Caco-2 (cell line): Measurements from ENCODE around the gene LAPTM5. TPM values are rescaled to one million over a fixed set of nuclear protein-coding genes. Genes with fewer than 3 reads are reported as not detected.

ENCODE experiments used
- BruUV-seq: library from RNA; stranded (reverse); fragments of 400-500 nt; replicated peaks from 2 replicates; lab custom pipeline; 2021; lab: Mats Ljungman, UMichigan
- CTCF ChIA-PET: fragments of 300-600 bp; sonication (Branson Sonifier 250); formaldehyde crosslinking; loops from one replicate; lab custom pipeline; 2022; ENCODE audit warnings: antibody characterized with exemption; lab: Charles Lee
- POLR2A ChIA-PET: fragments of 300-600 bp; sonication (Branson Sonifier 250); formaldehyde crosslinking; loops from one replicate; lab custom pipeline; 2022; ENCODE audit warnings: antibody characterized with exemption; lab: Charles Lee
- DNase-seq, 2 experiments: peaks; one replicate each; pipeline versions ENCODE4 v3.0.0 to v3.0.0-alpha.2; 2020 to 2022
- H3K27me3 ChIP-seq: replicated peaks from 2 replicates; pipeline ENCODE4 v1.6.0; 2011; ENCODE audit warnings: low read length; ENCODE audit not compliant: control insufficient read depth, insufficient read depth
- H3K36me3 ChIP-seq: 2 replicates; pipeline ENCODE4 v1.5.1; 2011; ENCODE audit warnings: low read length; ENCODE audit not compliant: control insufficient read depth, insufficient read depth
- H3K4me1 ChIP-seq: fragments of 250-450 bp; sonication (Bioruptor Pico); 2 replicates; pipeline ENCODE4 v1.5.1; 2020; ENCODE audit warnings: mild to moderate bottlenecking
- H3K4me3 ChIP-seq: 2 replicates; pipeline ENCODE4 v1.5.1; 2011; ENCODE audit warnings: low read depth, mild to moderate bottlenecking, control low read depth, low read length
- H3K9me3 ChIP-seq: fragments of 250-450 bp; sonication (Bioruptor Pico); 2 replicates; pipeline ENCODE4 v1.5.1; 2020; ENCODE audit warnings: mild to moderate bottlenecking, moderate library complexity
- H3K27ac Mint-ChIP-seq: one replicate; pipeline ENCODE4 v1.8.0; 2022; ENCODE audit warnings: mixed read lengths; ENCODE audit not compliant: unreplicated experiment
- H3K27me3 Mint-ChIP-seq: one replicate; pipeline ENCODE4 v1.8.0; 2022; ENCODE audit warnings: mixed read lengths; ENCODE audit not compliant: insufficient read depth, unreplicated experiment
- H3K36me3 Mint-ChIP-seq: one replicate; pipeline ENCODE4 v1.8.0; 2022; ENCODE audit warnings: mild to moderate bottlenecking, mixed read lengths; ENCODE audit not compliant: insufficient read depth, unreplicated experiment
- H3K4me1 Mint-ChIP-seq: one replicate; pipeline ENCODE4 v1.8.0; 2022; ENCODE audit warnings: low read depth, mixed read lengths; ENCODE audit not compliant: unreplicated experiment
- H3K4me3 Mint-ChIP-seq: one replicate; pipeline ENCODE4 v1.8.0; 2022; ENCODE audit warnings: mild to moderate bottlenecking, moderate library complexity, mixed read lengths; ENCODE audit not compliant: unreplicated experiment
- H3K9me3 Mint-ChIP-seq: one replicate; pipeline ENCODE4 v1.8.0; 2022; ENCODE audit warnings: mixed read lengths; ENCODE audit not compliant: unreplicated experiment
- CTCF ChIP-seq, 2 experiments: fragments of 200-600 bp in 1 of 2; IDR thresholded peaks; 1 replicate in 1 of 2; 2 replicates in 1 of 2; pipeline versions ENCODE4 v1.5.1 to v1.8.0; 2011 to 2022; ENCODE audit warnings: antibody characterized with exemption in 1 of 2, control low read depth in 1 of 2, inconsistent platforms in 1 of 2, low read depth in 1 of 2, low read length in 1 of 2, mild to moderate bottlenecking in 1 of 2, moderate library complexity in 1 of 2; ENCODE audit not compliant: insufficient read depth in 1 of 2, severe bottlenecking in 1 of 2, unreplicated experiment in 1 of 2
- intact Hi-C: fragments of 100-400 bp; cut with micrococcal nuclease; formaldehyde crosslinking; loops from one replicate; pipeline ENCODE4 v1.10.0; 2022; ENCODE audit not compliant: unreplicated experiment
- total RNA-seq: library from RNA; stranded (reverse); gene quantifications from 2 replicates; pipeline ENCODE4 v1.2.3, GENCODE V29; 2022

Gene LAPTM5
- total RNA-seq, 1 experiment from 2014 or later: not detected

- no peak for TF ChIP-seq CTCF (IDR thresholded peaks at IDR 0.05; ENCODE audit: insufficient read depth in 1 of 2, low read depth in 1 of 2, low read length in 1 of 2, severe bottlenecking in 1 of 2, unreplicated experiment in 1 of 2)
- Histone ChIP-seq H3K4me1 (peaks cover 15% of the 10 kb centered on the region), H3K4me3 (no peak overlapping the region), H3K27me3 (no peaks in the 10 kb centered on the region), H3K9me3 (no peaks in the 10 kb centered on the region), H3K36me3 (no peaks in the 10 kb centered on the region)
- POLR2A ChIA-PET: no interaction called here
- Mint-ChIP-seq H3K27ac (no peak overlapping the region), H3K4me3 (no peak overlapping the region), H3K36me3 (no peaks in the 10 kb centered on the region), H3K4me1 (peaks cover 17% of the 10 kb centered on the region), H3K27me3 (no peaks in the 10 kb centered on the region), H3K9me3 (no peaks in the 10 kb centered on the region)
- no TSS peak for BruUV-seq
- intact Hi-C loops: no loop called here
- CTCF ChIA-PET: no interaction called here
- DNase-seq: no peak
Observed at GRCh38 chr1:30749691-30750583, 7.6 kb downstream of the LAPTM5 start.

- CTCF ChIA-PET: no interaction called here
- Mint-ChIP-seq H3K27ac (peak overlapping the region; percentile 76), H3K36me3 (no peaks in the 10 kb centered on the region), H3K9me3 (no peaks in the 10 kb centered on the region), H3K4me1 (peaks cover 17% of the 10 kb centered on the region), H3K27me3 (no peaks in the 10 kb centered on the region), H3K4me3 (no peak overlapping the region)
- POLR2A ChIA-PET: no interaction called here
- no peaks in the 10 kb centered on the region for H3K9me3 ChIP-seq
- no peak for DNase-seq
- peaks cover 17% of the 10 kb centered on the region for H3K4me1 ChIP-seq
- BruUV-seq: no TSS peak
- H3K36me3 ChIP-seq: no peaks in the 10 kb centered on the region
- H3K4me3 ChIP-seq: no peak overlapping the region
- no peak for TF ChIP-seq CTCF (IDR thresholded peaks at IDR 0.05; ENCODE audit: insufficient read depth in 1 of 2, low read depth in 1 of 2, low read length in 1 of 2, severe bottlenecking in 1 of 2, unreplicated experiment in 1 of 2)
- H3K27me3 ChIP-seq: no peaks in the 10 kb centered on the region
- intact Hi-C loops: no loop called here
Observed at GRCh38 chr1:30748699-30749401, 8.7 kb downstream of the LAPTM5 start.

- Mint-ChIP-seq H3K27me3 (no peaks in the 10 kb centered on the region), H3K4me1 (peaks cover 17% of the 10 kb centered on the region), H3K36me3 (no peaks in the 10 kb centered on the region), H3K9me3 (no peaks in the 10 kb centered on the region), H3K27ac (peak overlapping the region; percentile 76), H3K4me3 (no peak overlapping the region)
- ChIA-PET CTCF (no interaction called here), POLR2A (no interaction called here)
- no peak for DNase-seq
- Histone ChIP-seq H3K27me3 (no peaks in the 10 kb centered on the region), H3K9me3 (no peaks in the 10 kb centered on the region), H3K4me1 (peaks cover 17% of the 10 kb centered on the region), H3K4me3 (no peak overlapping the region), H3K36me3 (no peaks in the 10 kb centered on the region)
- no peak for TF ChIP-seq CTCF (IDR thresholded peaks at IDR 0.05; ENCODE audit: insufficient read depth in 1 of 2, low read depth in 1 of 2, low read length in 1 of 2, severe bottlenecking in 1 of 2, unreplicated experiment in 1 of 2)
- no TSS peak for BruUV-seq
- intact Hi-C loops: no loop called here
Observed at GRCh38 chr1:30748098-30748698, 9.4 kb downstream of the LAPTM5 start.
